ENCODE measurements around the gene CR2.

DNA sequence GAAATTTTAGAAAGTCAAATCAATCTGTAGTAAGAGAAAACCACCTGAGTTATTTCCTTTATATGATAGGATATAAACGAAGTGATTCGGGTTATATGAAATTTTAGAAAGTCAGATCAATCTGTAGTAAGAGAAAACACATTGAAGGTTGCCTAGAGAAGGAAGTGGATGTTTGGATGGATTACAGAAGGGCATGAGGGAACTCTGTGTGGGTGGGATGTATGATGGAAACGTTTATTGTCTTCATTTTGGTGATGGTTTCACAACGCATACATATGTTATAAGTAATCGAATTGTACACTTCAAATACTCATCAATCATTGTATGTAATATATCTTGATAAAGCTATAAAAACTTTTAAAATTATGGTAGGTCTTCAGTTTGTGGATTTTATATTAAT is 46.9 kb downstream of the CR2 start:
- TF ChIP-seq POLR2A (IDR thresholded peaks at IDR 0.05) = no peak
- no peak for TF ChIP-seq CTCF (IDR thresholded peaks at IDR 0.05)
- no peak for TF ChIP-seq POLR2AphosphoS5 (IDR thresholded peaks at IDR 0.05)
- no peak for TF ChIP-seq EP300 (IDR thresholded peaks at IDR 0.05; ENCODE audit: low read depth)

Measured in transverse colon (tissue), 4 donors.